HepG2 (cell line): ENCODE measurements around the gene COL10A1. TPM values are rescaled to one million over a fixed set of nuclear protein-coding genes. Genes with fewer than 3 reads are reported as not detected.

Source experiments
- ATAD3A ChIP-seq: sonication (generic); formaldehyde crosslinking; IDR thresholded peaks from 2 replicates; pipeline ENCODE4 v1.4.0; 2020; ENCODE audit warnings: missing genetic modification reagents
- DPF2 ChIP-seq: sonication (generic); formaldehyde crosslinking; IDR thresholded peaks from 2 replicates; pipeline ENCODE4 v1.4.0; 2020; ENCODE audit warnings: mild to moderate bottlenecking, low read depth, missing genetic modification reagents, borderline replicate concordance
- EP300 ChIP-seq, 3 experiments: sonication (generic) in 1 of 3; formaldehyde crosslinking in 1 of 3; IDR thresholded peaks; 2 replicates each; pipeline versions ENCODE4 v1.5.1 to v1.6.1; 2011 to 2020; ENCODE audit warnings: low read depth in 2 of 3, low read length in 2 of 3, borderline replicate concordance in 1 of 3, improper control_type of control experiment in 1 of 3, mild to moderate bottlenecking in 1 of 3, missing genetic modification reagents in 1 of 3, moderate library complexity in 1 of 3
- GABPA ChIP-seq, 2 experiments: IDR thresholded peaks; 2 replicates each; pipeline ENCODE4 v1.6.1; 2011 to 2016; ENCODE audit warnings: low read depth in 2 of 2, low read length in 1 of 2, missing biosample characterization in 1 of 2, missing genetic modification characterization in 1 of 2
- HDAC1 ChIP-seq: sonication (generic); formaldehyde crosslinking; IDR thresholded peaks from 2 replicates; pipeline ENCODE4 v1.5.1; 2020; ENCODE audit warnings: mild to moderate bottlenecking, missing genetic modification reagents
- SMAD9 ChIP-seq: sonication (generic); formaldehyde crosslinking; IDR thresholded peaks from 2 replicates; pipeline ENCODE4 v1.5.1; 2020; ENCODE audit warnings: mild to moderate bottlenecking, missing genetic modification reagents
- SSRP1 ChIP-seq: IDR thresholded peaks from 2 replicates; pipeline ENCODE4 v1.6.1; 2016; ENCODE audit warnings: control low read depth
- ZBTB21 ChIP-seq: sonication (generic); formaldehyde crosslinking; IDR thresholded peaks from 2 replicates; pipeline ENCODE4 v1.4.0; 2020; ENCODE audit warnings: missing genetic modification reagents
- ZKSCAN8 ChIP-seq: IDR thresholded peaks from 2 replicates; pipeline ENCODE4 v1.6.1; 2016; ENCODE audit warnings: borderline replicate concordance, missing genetic modification reagents, missing compliant biosample characterization
- ZMYM4 ChIP-seq: sonication (generic); formaldehyde crosslinking; IDR thresholded peaks from 2 replicates; pipeline ENCODE4 v1.8.1; 2023; ENCODE audit warnings: mild to moderate bottlenecking, missing genetic modification reagents
- ZNF143 ChIP-seq: sonication (generic); formaldehyde crosslinking; IDR thresholded peaks from 2 replicates; pipeline ENCODE4 v1.4.0; 2020; ENCODE audit warnings: missing genetic modification reagents
- ZNF251 ChIP-seq: sonication (generic); formaldehyde crosslinking; IDR thresholded peaks from 2 replicates; pipeline ENCODE4 v1.9.0; 2021; ENCODE audit warnings: mild to moderate bottlenecking, missing genetic modification reagents
- ZNF737 ChIP-seq: sonication (generic); formaldehyde crosslinking; IDR thresholded peaks from 2 replicates; pipeline ENCODE4 v1.5.0; 2020; ENCODE audit warnings: missing genetic modification reagents, mild to moderate bottlenecking, borderline replicate concordance
- polyA plus RNA-seq, 8 experiments: library from polyadenylated mRNA; depleted of rRNA in 3 of 8; stranded (reverse) in 7 of 8; unstranded in 1 of 8; fragments of >200 nt; fragmentation: Illumina TruSeq in 4 of 8; extraction: Trizol in 4 of 8; gene quantifications; 2 replicates each; pipeline versions ENCODE4 v1.2.1 to v1.2.3, GENCODE V29; 2011 to 2016; ENCODE audit warnings: low read depth in 4 of 8, missing spikeins in 1 of 8, mixed read lengths in 1 of 8; ENCODE audit not compliant: insufficient read depth in 1 of 8
- total RNA-seq, 5 experiments: library from RNA; depleted of rRNA; stranded (reverse); fragments of >200 nt; fragmentation: Illumina TruSeq; extraction: Trizol; gene quantifications; 2 replicates each; pipeline ENCODE4 v1.2.3, GENCODE V29; 2016; ENCODE audit warnings: low read depth in 1 of 5
- TF ChIP-seq, protein P1 (sequence below): sonication (generic); formaldehyde crosslinking; IDR thresholded peaks from 2 replicates; pipeline ENCODE4 v1.5.0; 2020; ENCODE audit warnings: mild to moderate bottlenecking, missing genetic modification reagents
- TF ChIP-seq, protein P2 (sequence below): sonication (generic); formaldehyde crosslinking; IDR thresholded peaks from 2 replicates; pipeline ENCODE4 v1.4.0; 2020; ENCODE audit warnings: missing genetic modification reagents
- TF ChIP-seq, protein P3 (sequence below), 2 experiments: sonication (generic) in 1 of 2; formaldehyde crosslinking in 1 of 2; IDR thresholded peaks; 2 replicates each; pipeline versions ENCODE4 v1.4.0 to v1.6.1; 2016 to 2020; ENCODE audit warnings: borderline replicate concordance in 1 of 2, low read depth in 1 of 2, mild to moderate bottlenecking in 1 of 2, missing genetic modification reagents in 1 of 2
- TF ChIP-seq, protein P4 (sequence below): sonication (generic); formaldehyde crosslinking; IDR thresholded peaks from 2 replicates; pipeline ENCODE4 v1.8.1; 2023; ENCODE audit warnings: missing genetic modification reagents, inconsistent platforms, borderline replicate concordance

The COL10A1 gene
- total and polyA plus RNA-seq, 2 of the 13 experiments (the other 11 are each of a cell fraction or from before 2014, with no cell fraction given), result 0.07 TPM; not detected in 1

DNA sequence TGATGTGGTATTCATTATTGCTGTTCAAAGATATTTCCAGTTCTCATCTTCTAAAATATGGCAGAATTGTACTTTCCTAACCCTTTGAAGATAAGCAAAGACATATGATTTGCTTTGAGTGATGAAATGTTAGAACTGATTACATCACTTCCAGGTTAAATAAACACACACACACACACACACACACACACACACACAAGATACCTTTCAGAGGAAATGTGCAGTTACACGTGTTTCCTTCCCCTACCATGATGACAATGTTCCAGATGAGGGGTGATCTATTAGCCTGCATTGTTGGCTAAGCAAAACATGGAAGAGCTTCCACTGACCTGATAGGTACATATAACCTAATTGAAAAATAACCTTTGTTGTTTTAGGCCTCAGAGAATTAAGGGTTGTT, 53.6 kb downstream of the COL10A1 start (continued):
- TF ChIP-seq ZNF143 (CRISPR knock-in tag) (no peak), GABPA (IDR thresholded peaks at IDR 0.05; ENCODE audit: low read depth, low read length) (no peak), GABPA (CRISPR knock-in tag; IDR thresholded peaks at IDR 0.05; ENCODE audit: low read depth) (peak; percentile 72), SSRP1 (peak; percentile 91; the same call in 1 of the 2 replicates), ATAD3A (CRISPR knock-in tag) (no peak), ZNF251 (CRISPR knock-in tag) (no peak), ZNF737 (no peak), EP300 (IDR thresholded peaks at IDR 0.05; ENCODE audit: low read depth in 2 of 2, low read length in 2 of 2) (peak; percentile 26 to 91; a peak in 2 of 4 replicates), EP300 (CRISPR knock-in tag; IDR thresholded peaks at IDR 0.05; ENCODE audit: borderline replicate concordance) (peak; percentile 84), ZKSCAN8 (no peak), DPF2 (CRISPR knock-in tag) (no peak), HDAC1 (CRISPR knock-in tag) (peak; percentile 39; the same call in 1 of the 2 replicates), SMAD9 (CRISPR knock-in tag) (no peak), ZBTB21 (peak; percentile 14; the same call in 1 of the 2 replicates), ZMYM4 (peak; percentile 90)
- TF ChIP-seq, protein P1, sequence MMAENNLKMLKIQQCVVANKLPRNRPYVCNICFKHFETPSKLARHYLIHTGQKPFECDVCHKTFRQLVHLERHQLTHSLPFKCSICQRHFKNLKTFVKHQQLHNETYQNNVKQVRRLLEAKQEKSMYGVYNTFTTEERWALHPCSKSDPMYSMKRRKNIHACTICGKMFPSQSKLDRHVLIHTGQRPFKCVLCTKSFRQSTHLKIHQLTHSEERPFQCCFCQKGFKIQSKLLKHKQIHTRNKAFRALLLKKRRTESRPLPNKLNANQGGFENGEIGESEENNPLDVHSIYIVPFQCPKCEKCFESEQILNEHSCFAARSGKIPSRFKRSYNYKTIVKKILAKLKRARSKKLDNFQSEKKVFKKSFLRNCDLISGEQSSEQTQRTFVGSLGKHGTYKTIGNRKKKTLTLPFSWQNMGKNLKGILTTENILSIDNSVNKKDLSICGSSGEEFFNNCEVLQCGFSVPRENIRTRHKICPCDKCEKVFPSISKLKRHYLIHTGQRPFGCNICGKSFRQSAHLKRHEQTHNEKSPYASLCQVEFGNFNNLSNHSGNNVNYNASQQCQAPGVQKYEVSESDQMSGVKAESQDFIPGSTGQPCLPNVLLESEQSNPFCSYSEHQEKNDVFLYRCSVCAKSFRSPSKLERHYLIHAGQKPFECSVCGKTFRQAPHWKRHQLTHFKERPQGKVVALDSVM (CRISPR knock-in tag), result no peak
- TF ChIP-seq, protein P2, sequence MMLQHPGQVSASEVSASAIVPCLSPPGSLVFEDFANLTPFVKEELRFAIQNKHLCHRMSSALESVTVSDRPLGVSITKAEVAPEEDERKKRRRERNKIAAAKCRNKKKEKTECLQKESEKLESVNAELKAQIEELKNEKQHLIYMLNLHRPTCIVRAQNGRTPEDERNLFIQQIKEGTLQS, result 0 out of 2 replicates have a peak, but pooled peaks have one; percentile 45
- TF ChIP-seq, protein P3, sequence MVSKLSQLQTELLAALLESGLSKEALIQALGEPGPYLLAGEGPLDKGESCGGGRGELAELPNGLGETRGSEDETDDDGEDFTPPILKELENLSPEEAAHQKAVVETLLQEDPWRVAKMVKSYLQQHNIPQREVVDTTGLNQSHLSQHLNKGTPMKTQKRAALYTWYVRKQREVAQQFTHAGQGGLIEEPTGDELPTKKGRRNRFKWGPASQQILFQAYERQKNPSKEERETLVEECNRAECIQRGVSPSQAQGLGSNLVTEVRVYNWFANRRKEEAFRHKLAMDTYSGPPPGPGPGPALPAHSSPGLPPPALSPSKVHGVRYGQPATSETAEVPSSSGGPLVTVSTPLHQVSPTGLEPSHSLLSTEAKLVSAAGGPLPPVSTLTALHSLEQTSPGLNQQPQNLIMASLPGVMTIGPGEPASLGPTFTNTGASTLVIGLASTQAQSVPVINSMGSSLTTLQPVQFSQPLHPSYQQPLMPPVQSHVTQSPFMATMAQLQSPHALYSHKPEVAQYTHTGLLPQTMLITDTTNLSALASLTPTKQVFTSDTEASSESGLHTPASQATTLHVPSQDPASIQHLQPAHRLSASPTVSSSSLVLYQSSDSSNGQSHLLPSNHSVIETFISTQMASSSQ (IDR thresholded peaks at IDR 0.05; ENCODE audit: low read depth), result no peak
- TF ChIP-seq, protein P3 (CRISPR knock-in tag; IDR thresholded peaks at IDR 0.05; ENCODE audit: borderline replicate concordance), result no peak; the same call in 1 of the 2 replicates
- TF ChIP-seq, protein P4, sequence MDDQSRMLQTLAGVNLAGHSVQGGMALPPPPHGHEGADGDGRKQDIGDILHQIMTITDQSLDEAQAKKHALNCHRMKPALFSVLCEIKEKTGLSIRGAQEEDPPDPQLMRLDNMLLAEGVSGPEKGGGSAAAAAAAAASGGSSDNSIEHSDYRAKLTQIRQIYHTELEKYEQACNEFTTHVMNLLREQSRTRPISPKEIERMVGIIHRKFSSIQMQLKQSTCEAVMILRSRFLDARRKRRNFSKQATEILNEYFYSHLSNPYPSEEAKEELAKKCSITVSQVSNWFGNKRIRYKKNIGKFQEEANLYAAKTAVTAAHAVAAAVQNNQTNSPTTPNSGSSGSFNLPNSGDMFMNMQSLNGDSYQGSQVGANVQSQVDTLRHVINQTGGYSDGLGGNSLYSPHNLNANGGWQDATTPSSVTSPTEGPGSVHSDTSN (CRISPR knock-in tag), result no peak
